CD4-positive, alpha-beta T cell treated with Interleukin-17A for 1 hour (primary cell): ENCODE results near the gene METTL2B.
A peak's percentile ranks its signal among the peaks of the same experiment; 100 is the strongest.
"Not testable (repeated sequence)": the region's sequence is repeated elsewhere in the genome, so short reads cannot be mapped to it uniquely, and the experiment has no call there.

ENCODE experiments used
- DNase-seq: peaks from one replicate; pipeline ENCODE4 v3.0.0-alpha.2; 2020

METTL2B gene

GRCh38 chr7:128455543-128456254 lies 20.8 kb upstream of the METTL2B start, which contains the start of gene HILPDA:
HILPDA (plus strand) TSS chr7:128455878; CDS start chr7:128457269, 1,391 bp downstream.
- peak; percentile 94 for DNase-seq

- DNase-seq: no peak
Measured at GRCh38 chr7:128456255-128456725, 20.3 kb upstream of the METTL2B start.

- DNase-seq: not testable (repeated sequence)
Measured at GRCh38 chr7:128457385-128457784, 19.2 kb upstream of the METTL2B start.

- no peak for DNase-seq
Measured at GRCh38 chr7:128458956-128459355, 17.6 kb upstream of the METTL2B start.

GRCh38 chr7:128459394-128459878 lies 17.1 kb upstream of the METTL2B start:
- DNase-seq: peak; percentile 85

GRCh38 chr7:128462460-128462859 lies 14.1 kb upstream of the METTL2B start:
- DNase-seq: no peak

- DNase-seq: not testable (repeated sequence)
Measured at GRCh38 chr7:128463345-128463744, 13.2 kb upstream of the METTL2B start.

GRCh38 chr7:128463933-128464332 lies 12.6 kb upstream of the METTL2B start:
- not testable (repeated sequence) for DNase-seq

- DNase-seq: not testable (repeated sequence)
Measured at GRCh38 chr7:128466871-128467270, 9.7 kb upstream of the METTL2B start.

- DNase-seq: not testable (repeated sequence)
Measured at GRCh38 chr7:128477336-128477690, 765 bp downstream of the METTL2B start.

- not testable (repeated sequence) for DNase-seq
Measured at GRCh38 chr7:128479082-128479481, 2.5 kb downstream of the METTL2B start.

- DNase-seq: not testable (repeated sequence)
Measured at GRCh38 chr7:128488134-128488533, 11.6 kb downstream of the METTL2B start.

GRCh38 chr7:128497405-128497804 lies 20.9 kb downstream of the METTL2B start:
- no peak for DNase-seq

GRCh38 chr7:128505416-128505815 lies 28.9 kb downstream of the METTL2B start:
- not testable (repeated sequence) for DNase-seq

- DNase-seq: peak; percentile 54
Measured at GRCh38 chr7:128506819-128507218, 30.3 kb downstream of the METTL2B start.

- not testable (repeated sequence) for DNase-seq
Measured at GRCh38 chr7:128507321-128507993, 30.9 kb downstream of the METTL2B start.

- DNase-seq: not testable (repeated sequence)
Measured at GRCh38 chr7:128511692-128512091, 35.1 kb downstream of the METTL2B start.

GRCh38 chr7:128515232-128515631 lies 38.7 kb downstream of the METTL2B start:
- not testable (repeated sequence) for DNase-seq

- not testable (repeated sequence) for DNase-seq
Measured at GRCh38 chr7:128517023-128517422, 40.5 kb downstream of the METTL2B start.

- DNase-seq: peak; percentile 83
Measured at GRCh38 chr7:128523226-128523931, 46.8 kb downstream of the METTL2B start.

- DNase-seq: not testable (repeated sequence)
Measured at GRCh38 chr7:128523932-128524524, 47.5 kb downstream of the METTL2B start.

- DNase-seq: not testable (repeated sequence)
Measured at GRCh38 chr7:128525584-128525983, 49.0 kb downstream of the METTL2B start.

- DNase-seq: not testable (repeated sequence)
Measured at GRCh38 chr7:128526062-128526466, 49.5 kb downstream of the METTL2B start.
